Measurements from ENCODE around the gene NENF.
"Not testable (repeated sequence)": the region's sequence is repeated elsewhere in the genome, so short reads cannot be mapped to it uniquely, and the experiment has no call there.

Gene NENF

DNA sequence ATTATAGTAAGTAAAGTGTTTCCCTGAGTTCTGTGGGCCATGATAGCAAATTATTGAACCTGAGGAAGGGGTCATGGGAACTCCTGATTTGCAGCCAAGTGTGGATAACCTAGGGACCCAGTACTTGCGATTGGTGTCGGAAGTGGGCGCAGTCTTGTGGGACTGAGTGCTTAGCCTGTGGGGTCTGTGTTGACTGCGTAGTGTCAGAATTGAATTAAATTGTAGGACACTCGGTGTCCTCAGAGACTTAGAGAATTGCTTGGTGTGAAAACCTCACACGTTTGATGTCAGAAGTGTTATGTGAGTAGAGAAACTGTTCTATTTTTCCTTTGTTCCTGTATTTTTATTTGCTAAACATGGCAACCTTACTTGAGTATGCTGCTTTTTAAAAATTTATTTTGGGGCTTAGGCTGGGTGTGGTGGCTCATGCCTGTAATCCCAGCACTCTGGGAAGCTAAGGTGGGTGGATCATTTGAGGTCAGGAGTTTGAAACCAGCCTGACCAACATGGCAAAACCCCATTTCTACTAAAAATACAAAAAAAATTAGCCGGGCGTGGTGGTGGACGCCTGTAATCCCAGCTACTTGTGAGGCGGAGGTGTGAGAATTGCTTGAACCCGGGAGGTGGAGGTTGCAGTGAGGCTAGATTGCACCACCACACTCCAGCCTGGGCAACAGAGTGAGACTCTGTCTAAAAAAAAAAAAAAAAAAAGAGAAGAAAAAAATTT, 48.2 kb downstream of the NENF start:
- not testable (repeated sequence) for DNase-seq (ENCODE audit: extremely low read depth in 1 of 2, low read depth in 1 of 2)

DNA sequence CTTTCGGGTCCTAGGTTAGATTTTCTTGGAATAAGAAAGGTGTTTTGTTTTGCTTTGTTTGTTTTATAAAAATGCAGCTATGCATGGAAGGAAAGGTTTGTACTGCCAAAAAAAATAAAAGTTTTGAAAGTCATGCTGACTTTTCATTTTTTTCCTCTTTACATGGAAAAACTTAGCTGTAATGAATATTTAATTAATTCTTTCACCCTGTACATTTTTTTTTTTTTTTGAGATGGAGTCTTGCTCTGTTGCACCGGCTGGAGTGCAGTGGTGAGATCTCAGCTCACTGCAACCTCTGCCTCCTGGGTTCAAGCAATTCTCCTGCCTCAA, 48.7 kb downstream of the NENF start:
- DNase-seq (ENCODE audit: extremely low read depth in 1 of 2, low read depth in 1 of 2): no peak

DNA sequence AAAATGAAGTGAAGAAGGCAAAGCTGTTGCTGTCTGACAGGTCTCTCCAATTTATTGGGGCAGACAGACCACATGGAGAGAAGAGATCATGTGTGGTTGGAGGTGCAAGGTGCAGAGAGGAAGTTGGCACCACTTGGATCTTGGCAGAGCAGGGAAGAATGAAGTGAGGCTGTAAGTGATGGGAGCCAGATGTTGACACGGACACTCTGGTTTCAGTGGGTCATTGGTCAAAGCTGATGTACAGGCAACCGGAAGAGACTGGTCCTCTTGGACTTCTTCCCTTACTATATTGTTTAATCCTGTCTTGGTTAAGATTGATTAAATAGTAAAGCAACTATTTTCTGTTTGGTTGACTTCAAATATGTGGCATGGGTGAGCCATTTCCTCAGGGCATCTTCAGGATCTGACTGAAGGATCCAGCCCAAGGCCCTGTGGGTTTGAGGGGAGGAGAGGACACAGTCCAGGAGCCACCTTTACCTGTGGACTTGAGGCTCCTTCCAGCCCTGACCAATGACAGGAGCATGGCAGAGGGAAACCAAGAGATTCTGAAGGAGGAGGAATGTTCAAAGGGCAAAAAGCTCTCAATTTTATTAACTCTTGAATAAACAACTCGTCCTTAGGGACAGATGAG, 49.4 kb downstream of the NENF start:
- DNase-seq (ENCODE audit: extremely low read depth in 1 of 2, low read depth in 1 of 2): no peak

DNA sequence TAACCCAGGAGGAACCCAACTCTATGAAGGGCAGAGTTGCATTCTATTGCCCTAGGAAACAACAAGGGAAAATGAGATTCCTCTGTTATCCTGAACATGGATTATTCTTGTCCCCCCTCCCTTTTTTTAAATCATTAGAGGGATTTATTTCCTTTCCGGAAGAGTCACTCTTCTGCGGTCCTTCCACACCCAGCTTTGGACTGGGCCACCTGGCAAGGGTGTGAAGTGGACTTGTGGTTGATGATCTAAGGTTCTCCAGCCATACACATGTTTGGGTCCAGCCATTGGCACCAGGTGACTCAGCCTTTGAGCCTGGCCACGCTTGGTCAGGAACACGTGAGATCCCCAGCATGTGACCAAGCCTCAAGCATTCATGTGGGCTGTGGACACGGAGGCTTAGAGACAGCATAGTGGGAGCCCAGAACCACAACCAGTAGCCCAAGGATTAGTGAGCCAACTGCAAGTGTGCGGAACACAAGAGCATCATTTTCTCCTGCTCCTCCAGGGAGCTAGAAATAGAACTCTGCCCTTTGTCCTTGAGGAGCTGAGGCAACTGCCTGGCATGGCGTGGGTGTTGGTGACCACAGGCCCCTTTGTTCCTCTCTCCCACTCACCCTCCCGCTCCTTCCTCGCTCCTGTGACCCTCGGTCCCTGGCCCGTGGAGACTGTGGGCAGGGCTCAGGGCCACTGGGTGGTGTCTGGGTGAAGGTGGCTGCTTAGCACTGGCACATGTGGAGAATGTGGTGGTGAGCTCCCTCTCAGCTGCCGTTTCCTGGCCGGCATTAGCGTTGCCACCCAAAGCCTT, 50.1 kb downstream of the NENF start:
- no peak for DNase-seq (ENCODE audit: extremely low read depth in 1 of 2, low read depth in 1 of 2)

DNA sequence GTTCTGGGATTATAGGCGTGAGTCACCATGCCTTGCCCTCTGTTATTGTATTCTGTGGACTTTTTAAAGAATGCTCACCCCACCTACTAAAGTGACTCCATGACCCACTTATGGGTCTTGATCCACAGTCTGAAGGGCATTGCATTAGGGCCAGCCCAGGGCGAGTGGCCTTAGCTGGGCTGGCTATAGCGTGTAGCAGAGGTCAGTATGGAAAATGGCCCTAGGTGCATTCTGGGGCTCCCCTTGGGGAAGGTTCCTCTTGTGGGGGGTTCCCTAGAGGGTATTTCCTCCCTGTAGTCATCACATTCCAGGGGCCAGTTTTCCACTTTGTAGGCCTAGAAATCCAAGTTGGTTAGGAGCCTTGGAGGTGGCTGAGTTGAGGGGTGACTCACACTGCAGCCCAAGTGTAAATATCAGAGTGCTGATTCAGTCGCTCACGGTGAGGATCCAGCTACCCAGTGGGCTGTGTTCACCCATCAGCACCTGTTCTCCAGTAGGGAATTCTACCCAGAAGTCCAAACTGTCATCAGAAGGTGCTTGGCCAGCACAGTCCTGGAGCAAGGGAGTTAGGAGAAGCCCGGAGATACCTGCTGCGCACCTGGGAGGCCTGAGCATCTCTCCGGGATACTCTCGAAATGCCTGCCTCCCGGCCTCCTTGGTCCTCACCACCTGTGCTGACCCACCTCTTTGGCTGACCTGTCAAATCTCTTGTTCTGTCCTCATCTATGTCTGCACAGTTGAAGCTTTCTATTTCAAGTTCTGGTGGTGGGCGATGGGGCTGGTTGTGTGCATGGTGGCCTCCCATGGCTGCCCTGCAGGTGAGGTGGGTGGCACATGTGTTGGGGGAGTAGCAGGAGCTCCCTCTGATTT, 52.2 kb downstream of the NENF start:
- DNase-seq (ENCODE audit: extremely low read depth in 1 of 2, low read depth in 1 of 2): no peak

DNA sequence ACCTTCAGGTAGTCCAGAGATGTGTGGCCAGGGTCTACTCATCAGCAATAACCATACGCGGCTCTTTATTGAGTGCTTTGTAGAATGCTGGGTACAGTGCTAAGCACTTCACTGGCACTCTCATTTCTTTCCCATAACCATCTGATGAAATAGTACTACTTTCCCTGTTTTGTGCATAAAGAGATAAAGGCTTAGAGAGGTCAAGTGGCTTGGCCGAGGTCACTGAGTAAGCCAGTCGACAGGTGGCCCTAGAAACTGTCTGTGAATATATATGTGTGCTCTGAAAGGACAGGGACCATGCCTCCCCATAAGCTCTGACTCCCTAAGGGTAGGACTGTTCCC, 52.8 kb downstream of the NENF start:
- DNase-seq (ENCODE audit: extremely low read depth in 1 of 2, low read depth in 1 of 2): no peak

DNA sequence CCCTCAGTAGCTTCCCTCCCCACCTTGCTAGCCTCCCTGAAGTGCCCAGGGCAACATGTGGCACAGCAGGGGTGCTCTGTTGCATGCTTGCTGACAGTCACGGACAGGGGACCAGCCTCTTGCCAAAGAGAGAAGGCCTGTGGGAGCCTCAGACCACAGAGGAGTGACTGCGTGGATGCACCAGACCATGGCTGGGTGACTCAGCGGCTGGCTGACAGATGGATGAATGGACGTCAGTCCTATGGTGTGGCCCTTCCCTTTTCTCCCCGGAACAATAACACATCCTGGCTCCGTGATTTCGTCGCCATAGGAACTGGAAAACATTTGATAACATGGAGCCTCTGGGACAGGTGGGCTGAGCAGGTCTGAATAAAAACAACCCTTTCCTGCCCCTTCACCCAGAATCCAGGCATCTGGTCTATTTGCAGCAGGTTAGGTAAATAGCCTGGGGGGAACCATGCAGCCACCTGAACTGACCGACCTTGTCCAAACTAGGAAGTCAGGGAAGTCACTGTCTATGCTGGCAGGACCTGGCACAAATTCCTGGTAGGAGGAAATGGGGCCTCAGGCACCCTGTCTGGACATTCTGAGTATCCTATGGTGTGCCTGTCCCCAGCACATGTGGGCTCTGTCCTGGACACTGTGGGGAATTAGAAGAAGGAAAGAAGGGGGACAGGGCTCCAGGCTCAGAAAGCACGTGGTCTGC, 53.3 kb downstream of the NENF start:
- no peak for DNase-seq (ENCODE audit: extremely low read depth in 1 of 2, low read depth in 1 of 2)

DNA sequence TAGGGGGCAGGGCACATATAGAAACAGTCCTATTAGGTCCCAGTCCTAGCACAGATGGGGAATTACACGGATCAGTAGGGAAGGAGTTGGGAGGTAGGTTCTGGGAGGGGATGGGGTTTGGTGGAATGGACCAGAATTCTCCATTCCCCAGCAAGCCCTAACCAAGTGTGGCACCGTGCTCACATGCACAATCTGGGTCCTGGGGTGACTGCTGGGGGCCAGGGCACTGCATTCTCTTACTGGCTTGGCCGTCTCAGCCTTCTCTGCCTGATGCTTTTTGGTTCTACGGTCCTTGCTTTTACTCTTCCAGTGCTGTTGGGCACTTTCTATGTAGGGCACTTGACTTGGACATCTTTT, 53.9 kb downstream of the NENF start:
- no peak for DNase-seq (ENCODE audit: extremely low read depth in 1 of 2, low read depth in 1 of 2)

DNA sequence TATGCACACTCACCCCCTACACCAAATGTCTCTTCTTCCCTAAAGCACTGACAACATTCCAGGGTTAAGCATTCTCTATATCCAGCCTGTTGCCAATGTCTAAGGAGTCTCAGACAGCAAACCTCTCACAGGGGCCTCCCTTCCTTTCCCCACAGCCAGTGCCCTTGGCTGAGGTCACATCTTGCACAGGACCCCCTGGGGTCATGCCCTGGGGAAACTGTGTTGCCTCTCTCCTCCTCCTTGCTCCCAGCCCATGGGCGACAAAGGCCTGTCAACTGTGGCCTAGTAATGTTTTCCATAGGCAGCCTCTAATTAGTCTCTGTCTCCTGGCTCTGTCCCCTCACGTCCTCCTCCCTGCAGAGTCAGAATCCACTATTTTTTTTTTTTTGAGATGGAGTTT, 54.6 kb downstream of the NENF start:
- no peak for DNase-seq (ENCODE audit: extremely low read depth in 1 of 2, low read depth in 1 of 2)

DNA sequence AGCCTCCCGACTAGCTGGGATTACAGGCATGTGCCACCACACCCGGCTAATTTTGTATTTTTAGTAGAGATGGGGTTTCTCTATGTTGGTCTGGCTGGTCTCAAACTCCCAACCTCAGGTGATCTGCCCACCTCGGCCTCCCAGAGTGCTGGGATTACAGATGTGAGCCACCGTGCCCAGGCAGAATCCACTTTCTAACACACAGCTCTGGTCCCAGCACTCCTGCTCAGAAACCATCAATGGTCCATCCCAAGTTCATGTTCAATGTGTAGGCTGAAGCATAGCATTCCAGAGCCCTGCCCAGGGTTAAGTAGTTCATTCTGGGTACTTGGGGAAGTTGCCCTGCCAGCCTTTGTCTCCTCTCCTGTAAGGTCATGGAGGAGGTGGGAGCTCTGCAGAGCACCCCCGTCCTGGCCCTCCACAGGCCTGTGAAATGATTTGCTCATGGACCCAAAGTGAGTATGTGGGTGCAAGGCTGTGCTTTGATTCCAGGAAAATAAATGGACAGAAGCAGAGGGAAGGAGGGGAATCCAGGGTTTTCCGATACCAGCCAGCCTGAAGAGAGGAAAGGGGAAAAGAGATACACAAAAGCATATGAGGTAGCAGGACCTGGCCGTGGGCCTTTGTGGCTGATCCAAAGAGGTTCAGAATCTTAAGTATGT, 55.2 kb downstream of the NENF start:
- DNase-seq (ENCODE audit: extremely low read depth in 1 of 2, low read depth in 1 of 2): no peak

DNA sequence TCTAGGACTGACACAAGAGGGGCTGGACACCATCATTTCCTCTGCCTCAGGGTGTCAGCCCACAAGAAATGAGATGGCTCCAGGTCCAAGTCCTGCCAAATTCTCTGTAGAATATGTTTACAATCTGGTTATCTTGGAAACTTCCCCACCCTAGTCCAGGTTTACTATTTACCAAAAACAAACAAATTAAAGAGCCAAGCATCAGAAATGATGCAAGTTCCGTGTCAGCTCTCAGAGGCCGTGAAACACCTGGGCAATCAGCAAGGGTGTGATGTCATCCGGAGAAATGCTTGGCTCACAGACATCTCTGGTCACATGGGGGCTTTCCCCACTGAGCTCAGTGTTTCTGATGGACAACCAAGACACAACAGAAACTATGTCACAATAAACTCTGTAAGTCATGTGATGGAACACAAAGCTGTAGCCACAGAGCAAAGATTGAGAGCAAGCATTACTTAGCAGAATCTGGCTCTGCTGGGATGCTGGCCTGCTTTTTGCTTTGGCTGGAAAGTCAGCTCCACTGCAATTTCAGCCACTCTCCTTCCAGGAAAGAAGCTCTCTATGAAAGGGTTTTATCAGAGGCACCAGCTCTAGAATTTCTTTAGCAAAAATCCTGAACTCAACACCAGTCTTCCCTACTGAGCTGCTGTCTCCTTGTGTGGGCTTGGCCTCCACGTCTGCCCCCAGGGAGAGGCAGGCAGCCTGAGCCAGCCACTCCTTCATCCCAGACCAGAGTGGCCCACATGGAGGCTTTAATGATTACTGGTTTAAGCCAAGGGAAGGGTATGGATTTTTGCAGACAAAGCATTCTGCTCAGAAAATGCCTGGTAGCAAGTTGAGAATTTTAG, 55.9 kb downstream of the NENF start:
- DNase-seq (ENCODE audit: extremely low read depth in 1 of 2, low read depth in 1 of 2): peak in 1 of 2 donors; percentile 31

DNA sequence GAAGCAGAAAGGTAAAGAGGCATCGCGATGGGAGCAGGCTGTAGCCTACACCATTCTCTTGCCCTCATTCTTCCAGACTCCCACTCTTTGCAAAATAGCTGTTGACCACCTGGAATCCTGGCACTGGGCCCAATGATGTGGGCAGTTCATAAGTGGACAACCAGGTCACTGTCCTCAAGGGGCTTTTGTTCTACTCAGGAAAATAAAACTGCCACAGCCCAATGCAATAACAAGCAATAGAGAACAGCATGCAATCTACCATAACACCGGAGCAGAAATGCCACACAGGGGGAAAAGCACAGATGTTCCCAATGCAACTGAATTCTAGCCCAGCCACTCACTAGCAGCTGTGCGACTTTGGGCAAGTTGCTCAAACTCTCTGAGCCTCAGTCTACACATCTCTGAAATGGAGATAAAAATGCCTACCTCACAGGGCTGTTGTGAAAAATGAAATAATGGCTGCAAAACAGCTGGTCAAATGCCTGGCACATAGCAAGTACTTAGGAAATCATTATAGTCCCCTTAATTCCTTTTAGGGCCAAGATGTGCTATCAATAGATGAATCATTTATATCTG, 56.7 kb downstream of the NENF start:
- no peak for DNase-seq (ENCODE audit: extremely low read depth in 1 of 2, low read depth in 1 of 2)

DNA sequence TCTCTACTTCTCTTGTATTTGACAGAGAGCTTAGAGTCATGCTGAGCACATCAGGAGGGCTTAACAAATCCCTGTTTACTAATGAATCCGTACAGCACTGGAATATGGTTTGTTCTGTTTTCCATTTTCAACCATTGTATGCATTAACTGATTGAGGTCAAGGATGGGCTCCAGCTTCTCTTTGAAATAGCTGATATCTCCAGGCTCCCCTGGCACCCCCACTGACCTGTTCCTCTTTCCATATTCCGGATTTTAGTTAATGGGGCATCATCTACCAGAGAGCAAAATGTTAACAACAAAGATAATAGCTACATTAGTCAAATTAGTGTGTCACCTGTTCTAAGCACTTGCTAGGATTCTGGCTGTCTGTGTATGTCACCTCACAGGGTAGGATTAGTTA, 57.6 kb downstream of the NENF start:
- DNase-seq (ENCODE audit: extremely low read depth in 1 of 2, low read depth in 1 of 2): no peak

DNA sequence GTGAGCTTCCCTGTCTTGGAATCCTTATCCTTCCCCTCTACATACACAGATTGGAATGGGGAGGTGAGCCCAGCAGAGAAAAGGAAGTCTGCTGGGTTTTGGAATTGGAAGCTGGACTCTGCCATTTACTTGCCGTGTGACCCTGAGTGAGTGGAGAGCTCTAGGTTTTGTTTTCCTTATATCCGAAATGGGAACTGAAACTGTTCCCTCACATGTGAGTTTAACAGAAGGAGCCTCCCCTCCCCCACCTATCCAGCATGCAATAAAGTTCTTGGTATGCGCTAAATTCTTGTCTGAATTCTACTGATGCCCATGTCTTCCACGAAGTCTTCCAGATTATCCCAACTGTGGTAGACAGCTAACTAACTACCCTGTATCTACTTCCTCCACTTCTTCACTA, 58.7 kb downstream of the NENF start:
- DNase-seq (ENCODE audit: extremely low read depth in 1 of 2, low read depth in 1 of 2): no peak
